NCI-H146 (cell line): ENCODE results near the gene TENM3.
A peak's percentile ranks its signal among the peaks of the same experiment; 100 is the strongest.
"Not testable (repeated sequence)": the region's sequence is repeated elsewhere in the genome, so short reads cannot be mapped to it uniquely, and the experiment has no call there.

Source experiments
- DNase-seq: peaks from one replicate; lab custom pipeline; 2025; lab: John Stamatoyannopoulos, UW

TENM3 gene

GRCh38 chr4:182243204-182243603 lies at the start of gene TENM3:
TENM3 (plus strand) TSS chr4:182243402; CDS start chr4:182324021, 80,619 bp downstream.
- DNase-seq, result not testable (repeated sequence)

GRCh38 chr4:182194091-182194824 lies 48.9 kb upstream of the TENM3 start:
- no peak for DNase-seq

- no peak for DNase-seq
Measured at GRCh38 chr4:182197611-182198010, 45.6 kb upstream of the TENM3 start.

GRCh38 chr4:182201871-182202270 lies 41.3 kb upstream of the TENM3 start:
- no peak for DNase-seq

- DNase-seq, result no peak
Measured at GRCh38 chr4:182202650-182203049, 40.6 kb upstream of the TENM3 start.

- no peak for DNase-seq
Measured at GRCh38 chr4:182203872-182204411, 39.3 kb upstream of the TENM3 start.

- DNase-seq, result no peak
Measured at GRCh38 chr4:182205306-182205705, 37.9 kb upstream of the TENM3 start.

- no peak for DNase-seq
Measured at GRCh38 chr4:182206266-182206665, 36.9 kb upstream of the TENM3 start.

GRCh38 chr4:182206916-182207315 lies 36.3 kb upstream of the TENM3 start:
- peak; percentile 61 for DNase-seq

GRCh38 chr4:182207830-182208396 lies 35.3 kb upstream of the TENM3 start:
- no peak for DNase-seq

- DNase-seq, result no peak
Measured at GRCh38 chr4:182208526-182209050, 34.6 kb upstream of the TENM3 start.

- no peak for DNase-seq
Measured at GRCh38 chr4:182212211-182212761, 30.9 kb upstream of the TENM3 start.

- DNase-seq, result no peak
Measured at GRCh38 chr4:182213004-182213403, 30.2 kb upstream of the TENM3 start.

- DNase-seq, result no peak
Measured at GRCh38 chr4:182215148-182215547, 28.1 kb upstream of the TENM3 start.

- DNase-seq, result no peak
Measured at GRCh38 chr4:182216005-182216404, 27.2 kb upstream of the TENM3 start.

GRCh38 chr4:182219411-182220056 lies 23.7 kb upstream of the TENM3 start:
- no peak for DNase-seq

- DNase-seq, result no peak
Measured at GRCh38 chr4:182221987-182222386, 21.2 kb upstream of the TENM3 start.

GRCh38 chr4:182222766-182223165 lies 20.4 kb upstream of the TENM3 start:
- no peak for DNase-seq

- no peak for DNase-seq
Measured at GRCh38 chr4:182223708-182224107, 19.5 kb upstream of the TENM3 start.

GRCh38 chr4:182224192-182224850 lies 18.9 kb upstream of the TENM3 start:
- DNase-seq, result no peak

GRCh38 chr4:182225257-182225852 lies 17.8 kb upstream of the TENM3 start:
- no peak for DNase-seq

- DNase-seq, result no peak
Measured at GRCh38 chr4:182227611-182228010, 15.6 kb upstream of the TENM3 start.
